WI38 (cell line): Measurements from ENCODE around the gene ERO1B.

Experiments used
- H3K4me3 ChIP-seq: 2 replicates; pipeline ENCODE4 v1.5.1; 2011; ENCODE audit warnings: low read depth, mild to moderate bottlenecking, control low read depth, low read length
- TF ChIP-seq, protein P1 (sequence below): IDR thresholded peaks from 2 replicates; pipeline ENCODE4 v1.5.1; 2012; ENCODE audit warnings: low read depth, mild to moderate bottlenecking, control low read depth, low read length

ERO1B gene

DNA sequence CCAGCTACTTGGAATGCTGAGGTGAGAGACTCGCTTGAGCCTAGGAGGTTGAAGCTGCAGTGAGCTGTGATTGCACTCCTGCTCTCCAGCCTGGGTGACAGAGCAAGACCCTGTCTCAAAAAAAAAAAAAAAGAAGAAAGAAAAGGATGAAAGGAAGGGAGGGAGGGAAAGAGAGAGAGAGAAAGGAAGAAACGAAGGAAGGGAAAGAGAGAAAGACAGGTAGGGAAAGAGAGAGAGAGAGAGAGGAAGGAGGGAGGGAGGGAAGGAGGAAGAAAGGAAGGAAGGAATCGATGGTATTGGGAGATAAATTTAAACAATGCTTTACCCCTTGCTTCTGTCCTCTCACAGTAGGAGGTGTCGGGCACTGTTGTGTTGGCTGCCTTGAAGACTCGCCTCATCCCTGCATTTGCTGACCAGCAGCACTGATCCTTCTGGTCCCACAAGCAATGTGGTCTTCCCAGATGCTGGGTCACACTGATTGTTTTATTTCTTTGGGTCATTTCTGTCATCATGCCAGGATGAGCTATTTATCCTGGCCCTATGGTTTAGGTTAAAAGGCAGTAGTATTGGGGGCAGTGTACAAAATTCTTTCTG lies 108.5 kb downstream of the ERO1B start:
- TF ChIP-seq, protein P1, sequence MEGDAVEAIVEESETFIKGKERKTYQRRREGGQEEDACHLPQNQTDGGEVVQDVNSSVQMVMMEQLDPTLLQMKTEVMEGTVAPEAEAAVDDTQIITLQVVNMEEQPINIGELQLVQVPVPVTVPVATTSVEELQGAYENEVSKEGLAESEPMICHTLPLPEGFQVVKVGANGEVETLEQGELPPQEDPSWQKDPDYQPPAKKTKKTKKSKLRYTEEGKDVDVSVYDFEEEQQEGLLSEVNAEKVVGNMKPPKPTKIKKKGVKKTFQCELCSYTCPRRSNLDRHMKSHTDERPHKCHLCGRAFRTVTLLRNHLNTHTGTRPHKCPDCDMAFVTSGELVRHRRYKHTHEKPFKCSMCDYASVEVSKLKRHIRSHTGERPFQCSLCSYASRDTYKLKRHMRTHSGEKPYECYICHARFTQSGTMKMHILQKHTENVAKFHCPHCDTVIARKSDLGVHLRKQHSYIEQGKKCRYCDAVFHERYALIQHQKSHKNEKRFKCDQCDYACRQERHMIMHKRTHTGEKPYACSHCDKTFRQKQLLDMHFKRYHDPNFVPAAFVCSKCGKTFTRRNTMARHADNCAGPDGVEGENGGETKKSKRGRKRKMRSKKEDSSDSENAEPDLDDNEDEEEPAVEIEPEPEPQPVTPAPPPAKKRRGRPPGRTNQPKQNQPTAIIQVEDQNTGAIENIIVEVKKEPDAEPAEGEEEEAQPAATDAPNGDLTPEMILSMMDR = no peak
- no peak overlapping the region for H3K4me3 ChIP-seq

DNA sequence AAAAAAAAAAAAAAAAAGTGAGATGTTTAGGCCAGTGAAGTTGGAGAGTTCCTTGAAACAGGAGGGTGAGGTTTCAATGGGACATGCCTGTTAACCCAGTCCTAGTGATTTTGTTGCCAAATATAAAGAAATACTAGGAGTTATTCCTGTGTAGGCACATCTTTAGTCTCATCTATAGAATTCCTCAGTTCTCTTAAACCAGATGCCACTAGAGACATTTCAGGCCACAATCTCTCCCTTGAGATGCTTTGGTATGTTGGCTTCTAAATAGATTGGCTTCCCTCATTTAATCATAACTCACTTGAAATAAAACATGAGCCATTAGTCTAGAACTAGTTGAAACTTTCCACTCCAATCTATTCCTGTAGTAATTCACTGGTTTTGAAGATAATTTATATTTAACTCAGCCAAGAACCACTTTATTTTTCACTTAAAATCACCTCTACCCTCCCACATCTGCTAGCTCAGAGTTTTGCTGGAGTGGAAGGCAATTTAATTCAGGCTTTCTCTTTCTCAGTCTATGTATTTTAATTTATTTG lies 109.6 kb downstream of the ERO1B start:
- TF ChIP-seq, protein P1 = no peak
- no peak overlapping the region for H3K4me3 ChIP-seq

DNA sequence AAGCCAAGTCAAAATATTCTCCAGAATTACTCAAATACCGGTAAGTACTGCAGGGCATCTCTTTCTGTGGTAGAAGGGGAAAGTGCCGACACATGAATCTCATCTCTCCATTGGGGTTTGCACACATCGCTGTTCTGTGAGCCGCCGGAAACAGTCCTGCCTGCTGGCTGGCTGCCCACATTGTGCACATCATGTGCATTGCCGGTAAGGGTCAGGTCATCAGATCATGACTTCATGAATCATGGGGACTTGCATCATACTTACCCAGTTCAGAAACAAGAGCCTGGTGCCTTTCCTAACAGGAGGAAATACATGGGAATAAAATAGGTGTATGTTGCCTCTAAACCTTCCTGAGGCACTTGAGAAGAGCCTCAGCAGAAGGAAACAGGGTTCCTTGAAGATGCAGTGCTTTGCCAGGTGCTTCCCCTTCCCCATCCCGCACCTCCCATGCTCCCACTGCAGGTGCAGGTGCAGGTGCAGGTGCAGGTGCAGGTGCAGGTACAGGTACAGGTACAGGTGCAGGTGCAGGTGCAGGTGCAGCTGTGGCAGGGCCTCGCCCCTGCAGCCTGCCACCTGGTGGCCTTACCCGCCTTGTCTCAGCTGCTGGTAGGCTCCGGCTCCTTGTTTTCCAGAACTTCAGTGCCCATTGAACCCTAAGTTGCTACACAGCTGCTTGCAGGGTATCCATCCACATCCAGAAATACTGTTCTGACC lies 112.9 kb downstream of the ERO1B start:
- TF ChIP-seq, protein P1 = no peak

DNA sequence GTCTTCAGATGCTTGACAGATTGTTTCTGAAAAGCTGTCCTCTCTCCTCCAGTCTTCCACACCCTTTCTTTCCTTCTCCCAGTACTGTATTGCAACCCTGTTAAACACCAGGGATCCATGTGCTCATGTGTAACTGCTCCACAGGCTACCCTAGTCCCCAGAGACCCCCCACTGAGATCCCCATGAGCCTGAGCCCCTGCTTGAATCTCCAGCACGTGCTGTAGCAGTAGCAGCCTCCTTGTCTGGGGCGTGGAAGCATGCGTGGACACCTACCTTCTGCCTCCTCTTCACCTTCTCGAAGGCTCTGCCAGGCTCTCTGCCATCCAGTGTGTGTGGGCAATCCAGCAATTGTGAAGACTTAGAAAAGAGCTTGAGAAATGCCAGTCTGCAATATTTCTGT lies 114.2 kb downstream of the ERO1B start:
- no peak overlapping the region for H3K4me3 ChIP-seq
- TF ChIP-seq, protein P1 = no peak

More for the DNA sequence above, 112.9 kb downstream of the ERO1B start:
- no peak overlapping the region for H3K4me3 ChIP-seq

DNA sequence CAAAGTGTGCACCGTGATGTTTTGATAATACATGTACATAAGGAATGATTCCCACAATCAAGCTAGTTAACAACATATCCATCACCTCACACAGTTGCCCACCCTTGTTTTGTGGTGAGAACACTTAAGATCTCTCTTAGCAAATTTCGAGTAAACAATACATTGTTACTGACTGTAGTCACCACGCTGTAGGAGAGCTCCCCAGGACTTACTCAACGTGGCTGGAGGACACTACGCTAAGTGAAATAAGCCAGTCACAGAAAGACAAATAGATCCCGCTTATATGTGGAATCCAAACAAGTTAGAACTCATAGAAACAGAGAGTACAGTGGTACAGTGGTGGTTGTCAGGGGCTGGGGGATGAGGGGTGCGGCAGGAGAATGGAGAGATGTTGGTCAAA lies 114.6 kb downstream of the ERO1B start:
- TF ChIP-seq, protein P1 = no peak
- H3K4me3 ChIP-seq = no peak overlapping the region

DNA sequence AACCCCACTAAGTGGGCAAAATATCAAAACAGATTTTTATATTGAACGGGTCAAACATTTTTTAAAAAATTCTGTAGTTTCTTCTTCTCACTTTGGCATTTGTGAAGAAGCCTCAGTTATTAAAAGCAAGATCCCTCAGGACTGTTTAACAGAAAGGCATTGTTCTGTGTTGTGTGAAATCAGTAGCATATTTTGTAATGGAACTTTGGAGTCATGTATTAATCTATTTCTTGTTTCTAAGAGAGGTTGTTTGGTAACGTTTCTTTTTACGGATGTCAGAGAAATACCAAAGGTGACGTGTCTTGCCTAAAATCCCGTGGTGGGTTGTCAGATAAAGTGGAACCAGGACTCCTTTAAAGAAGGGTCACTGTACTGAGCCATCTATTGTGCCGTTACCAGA lies 115.7 kb downstream of the ERO1B start:
- TF ChIP-seq, protein P1 = no peak
- no peak overlapping the region for H3K4me3 ChIP-seq
